ENCODE results near the gene KLF17. TPM values are rescaled to one million over a fixed set of nuclear protein-coding genes. Genes with fewer than 3 reads are reported as not detected.

The KLF17 gene
- total RNA-seq, 4 donors from 2014 or later = 0.19 TPM; not detected in 3

GRCh38 chr1:44161546-44161945 lies 42.9 kb downstream of the KLF17 start:
- Histone ChIP-seq H3K9me3 (no peaks in the 10 kb centered on the region), H3K4me1 (no peaks in the 10 kb centered on the region), H3K4me3 (no peak overlapping the region), H3K27me3 (peaks cover 0 to 3% (median 0%) of the 10 kb centered on the region in 4 donors), H3K27ac (no peak overlapping the region), H3K36me3 (no peaks in the 10 kb centered on the region)
- intact Hi-C loops (cut with DNase I) = no loop called here
- TF ChIP-seq POLR2A (IDR thresholded peaks at IDR 0.05) (no peak), CTCF (IDR thresholded peaks at IDR 0.05) (no peak)
- no peak for DNase-seq

GRCh38 chr1:44168520-44169098 lies 50.0 kb downstream of the KLF17 start:
- Histone ChIP-seq H3K4me3 (no peak overlapping the region), H3K36me3 (no peaks in the 10 kb centered on the region), H3K27me3 (peaks cover 0 to 15% (median 0%) of the 10 kb centered on the region in 4 donors), H3K27ac (no peak overlapping the region), H3K9me3 (no peaks in the 10 kb centered on the region), H3K4me1 (no peaks in the 10 kb centered on the region)
- DNase-seq = no peak
- 94 to 100% methylated on average over 1 to 2 of the region's 5 CpGs for WGBS, 2 donors
- intact Hi-C loops (cut with DNase I) = no loop called here
- TF ChIP-seq POLR2A (IDR thresholded peaks at IDR 0.05) = no peak
- TF ChIP-seq CTCF (IDR thresholded peaks at IDR 0.05) = no peak

- no peak for DNase-seq
- no peaks in the 10 kb centered on the region for H3K9me3 ChIP-seq
- H3K36me3 ChIP-seq = no peaks in the 10 kb centered on the region
- 90 to 95% methylated on average over 2 to 3 of the region's 3 CpGs for WGBS, 2 donors
- H3K4me3 ChIP-seq = no peak overlapping the region
- peaks cover 0 to 20% (median 0%) of the 10 kb centered on the region in 4 donors for H3K27me3 ChIP-seq
- H3K27ac ChIP-seq = no peak overlapping the region
- TF ChIP-seq POLR2A (IDR thresholded peaks at IDR 0.05) (no peak), CTCF (IDR thresholded peaks at IDR 0.05) (no peak)
- intact Hi-C loops (cut with DNase I) = no loop called here
- H3K4me1 ChIP-seq = no peaks in the 10 kb centered on the region
Observed at GRCh38 chr1:44170281-44170823, 51.7 kb downstream of the KLF17 start.

GRCh38 chr1:44174630-44175029 lies 56.0 kb downstream of the KLF17 start:
- peaks cover 0 to 5% (median 0%) of the 10 kb centered on the region in 3 donors for H3K9me3 ChIP-seq
- no peak for DNase-seq
- H3K4me3 ChIP-seq = no peak overlapping the region
- intact Hi-C loops (cut with DNase I) = no loop called here
- 66 to 75% methylated on average over 1 of the region's 1 CpG for WGBS, 2 donors
- no peak overlapping the region for H3K27ac ChIP-seq
- H3K27me3 ChIP-seq = peaks cover 0 to 16% (median 0%) of the 10 kb centered on the region in 4 donors
- H3K36me3 ChIP-seq = no peaks in the 10 kb centered on the region
- H3K4me1 ChIP-seq = no peaks in the 10 kb centered on the region
- TF ChIP-seq POLR2A (IDR thresholded peaks at IDR 0.05) (no peak), CTCF (IDR thresholded peaks at IDR 0.05) (no peak)

Small RNA genes within 50 kb of the gene (small RNA-seq; reads per million reads assigned to genes)
- gene AL035417.1 (0 reads per million in 4 donors), gene OOSP1P1 (0 reads per million in 4 donors), gene RF00019 (0 reads per million in 4 donors), gene RN7SL479P (0 reads per million in 4 donors)

Other genes starting within 250 kb of the KLF17 start
- 10 to 100 TPM in 1 of 4 donors, 1 to 10 TPM in 2, under 1 TPM in 1; 0.68 to 12.9 (median 4.0) TPM for gene ARTN, start 185.0 kb upstream of the KLF17 start, total RNA-seq
- 10 to 100 TPM; 19.3 to 32.4 (median 20.5) TPM for gene IPO13, start 171.9 kb upstream of the KLF17 start, total RNA-seq
- 10 to 100 TPM; 14.0 to 34.6 (median 27.7) TPM for gene DPH2, start 148.8 kb upstream of the KLF17 start, total RNA-seq
- 100 to 1,000 TPM in 3 of 4 donors, 10 to 100 TPM in 1; 70.1 to 169 (median 135) TPM for gene ATP6V0B, start 143.9 kb upstream of the KLF17 start, total RNA-seq
- gene B4GALT2, start 139.6 kb upstream of the KLF17 start, total RNA-seq = 10 to 100 TPM; 38.9 to 59.3 (median 48.3) TPM
- gene CCDC24, start 127.2 kb upstream of the KLF17 start, total RNA-seq = 1 to 10 TPM; 3.0 to 7.3 (median 4.7) TPM
- 10 to 100 TPM; 10.4 to 40.0 (median 23.2) TPM for gene SLC6A9, start 87.4 kb upstream of the KLF17 start, total RNA-seq
- gene KLF18, start 22.8 kb downstream of the KLF17 start, total RNA-seq = not detected
- 10 to 100 TPM; 19.2 to 45.2 (median 22.0) TPM for gene DMAP1, start 94.7 kb downstream of the KLF17 start, total RNA-seq
- 10 to 100 TPM; 27.0 to 35.1 (median 31.8) TPM for gene ERI3, start 236.4 kb downstream of the KLF17 start, total RNA-seq

Measured in esophagus squamous epithelium (tissue), 5 donors.